ENCODE measurements around the gene ASXL2. TPM values are rescaled to one million over a fixed set of nuclear protein-coding genes. Genes with fewer than 3 reads are reported as not detected.

ASXL2 gene
- polyA plus RNA-seq, 1 experiment, result 14.0 TPM

- ChIA-PET CTCF (interaction anchor here (0.7 kb wide), 1 partner anchor 115 kb away, joined by 3 read pairs; no protein-coding TSS in a partner anchor), POLR2A (no interaction called here)
- Histone ChIP-seq H3K27me3 (ENCODE audit: control insufficient read depth, insufficient read depth, low read length) (no peaks in the 10 kb centered on the region), H3K27ac (ENCODE audit: low read depth, low read length) (no peak overlapping the region), H3K4me3 (ENCODE audit: low read depth, low read length) (no peak overlapping the region), H3K9me3 (ENCODE audit: control insufficient read depth, insufficient read depth, low read length) (no peaks in the 10 kb centered on the region)
- TF ChIP-seq CTCF (IDR thresholded peaks at IDR 0.05; ENCODE audit: low read depth, low read length), result no peak
- DNase-seq (ENCODE audit: low read depth, low spot score), result no peak
Measured at GRCh38 chr2:25736899-25737515, 141.3 kb downstream of the ASXL2 start.

GRCh38 chr2:25735835-25736234, 142.5 kb downstream of the ASXL2 start:
- Histone ChIP-seq H3K27ac (ENCODE audit: low read depth, low read length) (no peak overlapping the region), H3K4me3 (ENCODE audit: low read depth, low read length) (no peak overlapping the region), H3K9me3 (ENCODE audit: control insufficient read depth, insufficient read depth, low read length) (no peaks in the 10 kb centered on the region), H3K27me3 (ENCODE audit: control insufficient read depth, insufficient read depth, low read length) (no peaks in the 10 kb centered on the region)
- no peak for DNase-seq (ENCODE audit: low read depth, low spot score)
- no peak for TF ChIP-seq CTCF (IDR thresholded peaks at IDR 0.05; ENCODE audit: low read depth, low read length)
- ChIA-PET POLR2A (no interaction called here), CTCF (no interaction called here)

GRCh38 chr2:25728559-25728958, 149.7 kb downstream of the ASXL2 start:
- DNase-seq (ENCODE audit: low read depth, low spot score), result no peak
- no peak overlapping the region for H3K4me3 ChIP-seq (ENCODE audit: low read depth, low read length)
- no peak overlapping the region for H3K27ac ChIP-seq (ENCODE audit: low read depth, low read length)
- peaks cover 3% of the 10 kb centered on the region for H3K27me3 ChIP-seq (ENCODE audit: control insufficient read depth, insufficient read depth, low read length)
- no peak for TF ChIP-seq CTCF (IDR thresholded peaks at IDR 0.05; ENCODE audit: low read depth, low read length)
- CTCF ChIA-PET, result no interaction called here
- H3K9me3 ChIP-seq (ENCODE audit: control insufficient read depth, insufficient read depth, low read length), result no peaks in the 10 kb centered on the region
- POLR2A ChIA-PET, result no interaction called here

DNA sequence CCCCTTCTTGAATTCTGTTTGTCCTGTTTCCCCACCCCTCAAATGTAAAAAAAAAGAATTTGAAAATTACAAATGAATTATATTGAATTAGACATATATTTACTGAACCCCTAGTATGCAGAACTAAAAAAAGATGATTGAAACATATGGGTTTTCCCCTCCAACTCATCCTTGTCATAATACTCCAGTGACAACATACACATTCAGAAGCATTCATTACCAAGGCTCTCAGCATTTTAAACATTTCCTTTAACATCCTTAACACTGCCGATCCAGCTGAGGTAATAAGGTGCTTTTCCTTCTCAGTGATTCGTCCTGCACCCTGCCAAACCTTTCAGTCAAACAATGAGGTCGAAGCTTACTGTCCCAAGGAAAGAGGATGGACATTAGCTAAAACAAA, 151.8 kb downstream of the ASXL2 start:
- no peak for DNase-seq (ENCODE audit: low read depth, low spot score)
- no peak for TF ChIP-seq CTCF (IDR thresholded peaks at IDR 0.05; ENCODE audit: low read depth, low read length)
- POLR2A ChIA-PET, result no interaction called here

GRCh38 chr2:25725877-25726276, 152.4 kb downstream of the ASXL2 start:
- no peak for TF ChIP-seq CTCF (IDR thresholded peaks at IDR 0.05; ENCODE audit: low read depth, low read length)
- Histone ChIP-seq H3K4me3 (ENCODE audit: low read depth, low read length) (no peak overlapping the region), H3K9me3 (ENCODE audit: control insufficient read depth, insufficient read depth, low read length) (no peaks in the 10 kb centered on the region), H3K27ac (ENCODE audit: low read depth, low read length) (no peak overlapping the region), H3K27me3 (ENCODE audit: control insufficient read depth, insufficient read depth, low read length) (peaks cover 14% of the 10 kb centered on the region)
- no peak for DNase-seq (ENCODE audit: low read depth, low spot score)
- ChIA-PET POLR2A (no interaction called here), CTCF (interaction anchor here (1.3 kb wide), 1 partner anchor 26 kb away, joined by 3 read pairs; no protein-coding TSS in a partner anchor)

More for the DNA sequence above, 151.8 kb downstream of the ASXL2 start:
- no peaks in the 10 kb centered on the region for H3K9me3 ChIP-seq (ENCODE audit: control insufficient read depth, insufficient read depth, low read length)
- H3K27me3 ChIP-seq (ENCODE audit: control insufficient read depth, insufficient read depth, low read length), result peaks cover 9% of the 10 kb centered on the region
- CTCF ChIA-PET, result no interaction called here
- no peak overlapping the region for H3K27ac ChIP-seq (ENCODE audit: low read depth, low read length)
- no peak overlapping the region for H3K4me3 ChIP-seq (ENCODE audit: low read depth, low read length)

All from AG04450 (cell line).